ENCODE measurements around the gene HLA-DQA1.
"Not testable (repeated sequence)": the region's sequence is repeated elsewhere in the genome, so short reads cannot be mapped to it uniquely, and the experiment has no call there.

HLA-DQA1 gene

DNA sequence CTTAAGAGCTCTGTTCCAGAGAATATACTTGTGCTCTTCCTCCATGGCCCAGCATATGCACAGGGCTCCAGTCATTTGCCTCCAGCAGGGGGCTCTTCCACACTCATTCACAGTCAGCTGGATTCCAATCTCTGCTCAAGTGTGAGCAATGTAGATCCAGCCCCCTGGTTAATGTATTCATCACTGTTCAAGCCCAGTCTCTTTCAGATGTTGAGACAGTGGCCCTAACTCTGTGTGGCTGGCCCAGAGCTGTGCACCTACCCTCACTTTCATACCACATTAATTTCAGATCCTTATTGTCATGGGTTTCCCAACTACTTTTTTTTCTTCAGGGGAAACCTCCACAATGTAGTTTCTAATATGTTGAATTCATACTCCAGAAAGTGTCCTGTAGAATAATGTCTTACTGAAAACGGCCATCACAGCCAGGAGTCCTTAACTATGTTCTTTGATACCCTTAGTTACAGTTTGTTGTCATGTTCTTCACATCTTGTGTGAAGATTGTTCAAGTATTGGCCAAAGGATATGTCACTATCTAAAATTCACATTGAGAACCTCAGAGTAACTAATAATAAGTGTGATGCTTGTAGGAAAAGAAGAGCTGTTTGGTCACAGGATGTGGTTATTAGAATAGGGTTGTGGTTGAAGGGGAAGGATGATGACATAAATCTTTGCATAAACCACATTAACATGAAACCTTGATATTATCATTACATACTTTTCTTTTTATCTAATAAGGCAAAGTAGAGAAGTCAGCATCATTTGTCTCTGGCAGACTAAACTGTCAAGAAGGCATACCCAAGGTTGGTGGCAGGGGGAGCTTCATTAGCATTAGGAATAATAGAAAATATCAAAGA lies 14.4 kb upstream of the HLA-DQA1 start:
- H3K4me3 ChIP-seq (ENCODE audit: insufficient read length, low read depth) = no peak overlapping the region
- H3K9ac ChIP-seq (ENCODE audit: insufficient read length, low read depth) = no peak overlapping the region
- TF ChIP-seq SUZ12 (IDR thresholded peaks at IDR 0.05; ENCODE audit: extremely low read depth, insufficient read depth, insufficient read length) = no peak
- no peak for TF ChIP-seq ZNF274 (IDR thresholded peaks at IDR 0.05; ENCODE audit: low read depth, low read length)
- no peak for TF ChIP-seq YY1 (IDR thresholded peaks at IDR 0.05; ENCODE audit: insufficient read depth, insufficient read length)
- no peaks in the 10 kb centered on the region for H3K36me3 ChIP-seq (ENCODE audit: insufficient read depth, insufficient read length, low read length)
- DNase-seq (ENCODE audit: low read depth, low spot score) = no peak
- no peaks in the 10 kb centered on the region for H3K27me3 ChIP-seq (ENCODE audit: insufficient read depth, insufficient read length)
- no peaks in the 10 kb centered on the region for H3K9me3 ChIP-seq (ENCODE audit: insufficient read depth, low read length)
- no peaks in the 10 kb centered on the region for H3K4me1 ChIP-seq (ENCODE audit: insufficient read depth, insufficient read length)

DNA sequence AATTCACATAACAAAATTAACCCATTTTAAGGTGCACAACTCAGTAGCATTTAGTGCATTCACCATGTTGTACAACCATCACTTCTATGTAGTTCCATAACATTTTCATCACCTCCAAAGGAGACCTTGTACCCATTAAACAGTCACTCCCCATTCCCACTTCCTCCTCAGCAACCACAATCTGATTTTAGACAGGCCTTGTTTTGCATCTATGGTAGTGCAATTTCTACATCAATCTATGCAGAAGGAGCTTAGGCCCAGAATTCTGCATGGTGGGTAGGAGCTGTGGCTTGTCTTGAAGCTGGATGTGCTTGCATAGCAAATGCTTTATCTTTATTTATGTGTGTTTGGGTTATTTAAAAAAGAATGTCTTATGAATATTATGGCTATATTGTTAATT lies 13.5 kb upstream of the HLA-DQA1 start:
- H3K9me3 ChIP-seq (ENCODE audit: insufficient read depth, low read length) = no peaks in the 10 kb centered on the region
- no peaks in the 10 kb centered on the region for H3K4me1 ChIP-seq (ENCODE audit: insufficient read depth, insufficient read length)
- H3K9ac ChIP-seq (ENCODE audit: insufficient read length, low read depth) = no peak overlapping the region

DNA sequence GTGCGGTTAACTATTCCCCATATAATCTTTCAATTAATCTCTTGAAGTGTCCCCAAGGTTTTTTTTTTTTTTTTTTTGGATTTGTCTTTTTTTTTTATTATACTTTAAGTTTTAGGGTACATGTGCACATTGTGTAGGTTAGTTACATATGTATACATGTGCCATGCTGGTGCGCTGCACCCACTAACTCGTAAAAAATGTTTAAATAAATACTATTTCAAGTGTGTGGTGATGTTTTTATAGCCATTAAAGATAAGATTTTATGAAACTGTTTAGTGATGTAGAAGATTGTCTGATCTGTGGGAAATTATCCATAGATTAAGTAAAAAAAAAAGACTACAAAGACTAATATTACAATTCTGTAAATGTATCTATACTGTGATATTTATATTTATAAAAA lies 12.6 kb upstream of the HLA-DQA1 start:
- Histone ChIP-seq H3K4me1 (ENCODE audit: insufficient read depth, insufficient read length) (no peaks in the 10 kb centered on the region), H3K4me3 (ENCODE audit: insufficient read length, low read depth) (no peak overlapping the region), H3K9me3 (ENCODE audit: insufficient read depth, low read length) (no peaks in the 10 kb centered on the region), H3K27me3 (ENCODE audit: insufficient read depth, insufficient read length) (no peaks in the 10 kb centered on the region), H3K36me3 (ENCODE audit: insufficient read depth, insufficient read length, low read length) (no peaks in the 10 kb centered on the region), H3K9ac (ENCODE audit: insufficient read length, low read depth) (no peak overlapping the region)
- TF ChIP-seq YY1 (IDR thresholded peaks at IDR 0.05; ENCODE audit: insufficient read depth, insufficient read length) = no peak
- TF ChIP-seq SUZ12 (IDR thresholded peaks at IDR 0.05; ENCODE audit: extremely low read depth, insufficient read depth, insufficient read length) = no peak
- no peak for TF ChIP-seq ZNF274 (IDR thresholded peaks at IDR 0.05; ENCODE audit: low read depth, low read length)
- no peak for DNase-seq (ENCODE audit: low read depth, low spot score)

More for the DNA sequence above, 13.5 kb upstream of the HLA-DQA1 start:
- H3K27me3 ChIP-seq (ENCODE audit: insufficient read depth, insufficient read length) = no peaks in the 10 kb centered on the region
- no peak for DNase-seq (ENCODE audit: low read depth, low spot score)
- no peaks in the 10 kb centered on the region for H3K36me3 ChIP-seq (ENCODE audit: insufficient read depth, insufficient read length, low read length)
- TF ChIP-seq SUZ12 (IDR thresholded peaks at IDR 0.05; ENCODE audit: extremely low read depth, insufficient read depth, insufficient read length) = no peak
- no peak for TF ChIP-seq YY1 (IDR thresholded peaks at IDR 0.05; ENCODE audit: insufficient read depth, insufficient read length)
- no peak for TF ChIP-seq ZNF274 (IDR thresholded peaks at IDR 0.05; ENCODE audit: low read depth, low read length)
- no peak overlapping the region for H3K4me3 ChIP-seq (ENCODE audit: insufficient read length, low read depth)

DNA sequence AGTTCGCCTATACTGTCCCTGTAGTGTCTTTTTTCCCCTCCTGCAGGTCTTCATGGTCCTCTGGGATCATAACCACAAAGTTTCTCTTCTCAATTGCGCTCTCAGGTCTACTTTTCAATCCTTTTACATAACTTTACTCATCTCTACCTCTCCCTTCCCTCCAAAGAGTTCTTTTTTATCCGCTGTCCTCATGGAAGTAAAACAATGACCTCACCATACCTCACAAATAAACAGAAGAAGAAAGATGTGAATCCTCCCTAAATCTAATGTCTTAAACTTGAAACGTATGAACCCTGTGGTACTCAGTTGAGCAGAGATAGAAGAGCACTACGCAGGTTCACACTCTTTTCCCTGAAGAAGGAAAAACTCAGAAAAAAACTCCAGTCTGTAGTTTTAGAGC lies 12.1 kb upstream of the HLA-DQA1 start:
- DNase-seq (ENCODE audit: low read depth, low spot score) = no peak
- Histone ChIP-seq H3K4me3 (ENCODE audit: insufficient read length, low read depth) (no peak overlapping the region), H3K9ac (ENCODE audit: insufficient read length, low read depth) (no peak overlapping the region)

DNA sequence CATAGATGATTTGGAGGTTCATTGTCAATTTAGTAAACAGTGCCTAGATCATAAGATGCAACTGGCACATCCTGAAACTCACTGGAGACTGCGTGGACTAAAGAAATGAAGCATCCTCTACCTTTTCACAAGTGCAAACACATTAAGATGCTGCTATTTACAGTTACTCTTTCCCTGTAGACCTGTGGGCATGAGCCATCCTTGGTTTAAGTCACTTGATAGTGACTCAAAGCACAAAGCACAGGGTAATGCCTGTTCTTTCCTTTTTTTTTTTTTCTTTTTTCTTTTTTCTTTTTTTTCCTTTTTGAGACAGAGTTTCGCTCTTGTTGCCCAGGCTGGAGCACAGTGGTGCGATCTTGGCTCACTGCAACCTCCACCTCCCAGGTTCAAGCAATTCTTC lies 10.0 kb upstream of the HLA-DQA1 start:
- H3K9me3 ChIP-seq (ENCODE audit: insufficient read depth, low read length) = no peaks in the 10 kb centered on the region
- H3K9ac ChIP-seq (ENCODE audit: insufficient read length, low read depth) = no peak overlapping the region
- TF ChIP-seq YY1 (IDR thresholded peaks at IDR 0.05; ENCODE audit: insufficient read depth, insufficient read length) (no peak), SUZ12 (IDR thresholded peaks at IDR 0.05; ENCODE audit: extremely low read depth, insufficient read depth, insufficient read length) (no peak), ZNF274 (IDR thresholded peaks at IDR 0.05; ENCODE audit: low read depth, low read length) (no peak)
- no peaks in the 10 kb centered on the region for H3K36me3 ChIP-seq (ENCODE audit: insufficient read depth, insufficient read length, low read length)
- H3K4me3 ChIP-seq (ENCODE audit: insufficient read length, low read depth) = no peak overlapping the region
- no peak for DNase-seq (ENCODE audit: low read depth, low spot score)
- H3K27me3 ChIP-seq (ENCODE audit: insufficient read depth, insufficient read length) = no peaks in the 10 kb centered on the region
- H3K4me1 ChIP-seq (ENCODE audit: insufficient read depth, insufficient read length) = no peaks in the 10 kb centered on the region

More for the DNA sequence above, 12.1 kb upstream of the HLA-DQA1 start:
- H3K27me3 ChIP-seq (ENCODE audit: insufficient read depth, insufficient read length) = no peaks in the 10 kb centered on the region
- H3K4me1 ChIP-seq (ENCODE audit: insufficient read depth, insufficient read length) = no peaks in the 10 kb centered on the region
- H3K9me3 ChIP-seq (ENCODE audit: insufficient read depth, low read length) = no peaks in the 10 kb centered on the region
- H3K36me3 ChIP-seq (ENCODE audit: insufficient read depth, insufficient read length, low read length) = no peaks in the 10 kb centered on the region
- TF ChIP-seq ZNF274 (IDR thresholded peaks at IDR 0.05; ENCODE audit: low read depth, low read length) = no peak
- no peak for TF ChIP-seq YY1 (IDR thresholded peaks at IDR 0.05; ENCODE audit: insufficient read depth, insufficient read length)
- TF ChIP-seq SUZ12 (IDR thresholded peaks at IDR 0.05; ENCODE audit: extremely low read depth, insufficient read depth, insufficient read length) = no peak

DNA sequence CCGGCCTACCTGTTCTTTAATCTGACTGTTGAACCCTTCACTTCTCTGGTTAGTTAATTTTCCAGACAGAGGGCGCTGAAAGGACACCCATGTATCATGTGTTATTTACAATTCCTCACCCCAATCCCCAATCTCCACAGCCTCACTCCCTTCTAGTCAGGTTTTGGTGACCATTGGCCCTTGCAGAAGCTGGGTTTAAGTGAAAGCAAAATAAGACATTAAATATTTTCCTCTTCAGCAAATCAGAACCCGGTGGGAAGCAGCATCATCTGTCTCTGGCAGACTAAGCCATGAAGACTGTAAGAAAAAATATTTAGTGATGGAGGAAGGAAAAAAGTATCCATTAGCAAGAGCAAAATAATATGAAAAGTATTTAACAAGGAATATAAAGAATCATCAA lies 9.4 kb upstream of the HLA-DQA1 start:
- DNase-seq (ENCODE audit: low read depth, low spot score) = no peak
- no peak overlapping the region for H3K9ac ChIP-seq (ENCODE audit: insufficient read length, low read depth)
- no peaks in the 10 kb centered on the region for H3K4me1 ChIP-seq (ENCODE audit: insufficient read depth, insufficient read length)
- no peaks in the 10 kb centered on the region for H3K36me3 ChIP-seq (ENCODE audit: insufficient read depth, insufficient read length, low read length)
- H3K9me3 ChIP-seq (ENCODE audit: insufficient read depth, low read length) = no peaks in the 10 kb centered on the region
- no peak overlapping the region for H3K4me3 ChIP-seq (ENCODE audit: insufficient read length, low read depth)
- no peaks in the 10 kb centered on the region for H3K27me3 ChIP-seq (ENCODE audit: insufficient read depth, insufficient read length)
- no peak for TF ChIP-seq YY1 (IDR thresholded peaks at IDR 0.05; ENCODE audit: insufficient read depth, insufficient read length)
- no peak for TF ChIP-seq SUZ12 (IDR thresholded peaks at IDR 0.05; ENCODE audit: extremely low read depth, insufficient read depth, insufficient read length)
- TF ChIP-seq ZNF274 (IDR thresholded peaks at IDR 0.05; ENCODE audit: low read depth, low read length) = no peak

DNA sequence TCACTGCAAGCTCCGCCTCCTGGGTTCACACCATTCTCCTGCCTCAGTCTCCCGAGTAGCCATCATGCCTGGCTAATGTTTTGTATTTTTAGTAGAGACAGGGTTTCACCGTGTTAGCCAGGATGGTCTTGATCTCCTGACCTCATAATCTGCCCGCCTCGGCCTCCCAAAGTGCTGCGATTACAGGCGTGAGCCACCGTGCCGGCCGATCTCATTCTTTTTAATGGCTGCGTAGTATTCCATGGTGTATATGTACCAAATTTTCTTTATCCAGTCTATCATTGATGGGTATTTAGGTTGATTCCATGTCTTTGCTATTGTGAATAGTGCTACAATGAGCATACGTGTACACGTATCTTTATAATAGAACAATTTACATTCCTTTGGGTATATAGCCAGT lies 7.4 kb upstream of the HLA-DQA1 start:
- H3K4me1 ChIP-seq (ENCODE audit: insufficient read depth, insufficient read length); DNase-seq (ENCODE audit: low read depth, low spot score); H3K9me3 ChIP-seq (ENCODE audit: insufficient read depth, low read length); H3K4me3 ChIP-seq (ENCODE audit: insufficient read length, low read depth); H3K9ac ChIP-seq (ENCODE audit: insufficient read length, low read depth); H3K36me3 ChIP-seq (ENCODE audit: insufficient read depth, insufficient read length, low read length); H3K27me3 ChIP-seq (ENCODE audit: insufficient read depth, insufficient read length): not testable (repeated sequence)
